ENCODE results near the gene MLC1.

MLC1 gene

GRCh38 chr22:50014053-50014501 lies 71.1 kb downstream of the MLC1 start:
- no peak for DNase-seq

- DNase-seq: no peak
Measured at GRCh38 chr22:50012211-50013181, 72.7 kb downstream of the MLC1 start, which contains the start of gene IL17REL. Gene IL17REL (minus strand): TSS chr22:50012765. CDS start chr22:50012646, 119 bp downstream.

GRCh38 chr22:50011447-50012210 lies 73.6 kb downstream of the MLC1 start:
- DNase-seq: no peak

- DNase-seq: peak; percentile 79
Measured at GRCh38 chr22:50010676-50011446, 74.4 kb downstream of the MLC1 start.

GRCh38 chr22:50009765-50010675 lies 75.2 kb downstream of the MLC1 start:
- DNase-seq: no peak
